AG04449 (cell line): ENCODE measurements around the gene C2orf80.

Experiments used
- CTCF ChIA-PET: fragments of 350-600 bp; formaldehyde crosslinking; extraction: SDS; loops from one replicate; lab custom pipeline; 2021; ENCODE audit warnings: antibody characterized with exemption; lab: Yijun Ruan, JAX
- POLR2A ChIA-PET: fragments of 400-600, 350-600 bp; formaldehyde crosslinking; extraction: SDS; loops from one replicate; lab custom pipeline; 2020; ENCODE audit warnings: antibody characterized with exemption, inconsistent platforms; lab: Yijun Ruan, JAX
- DNase-seq: peaks from one replicate; pipeline ENCODE4 v3.0.0-alpha.2; 2010; ENCODE audit warnings: low read depth, low spot score
- H3K4me3 ChIP-seq: 2 replicates; pipeline ENCODE4 v1.5.1; 2011; ENCODE audit warnings: low read depth, mild to moderate bottlenecking, control low read depth, low read length
- TF ChIP-seq, protein P1 (sequence below): IDR thresholded peaks from one replicate; pipeline ENCODE4 v1.5.1; 2011; ENCODE audit warnings: mild to moderate bottlenecking, moderate library complexity, low read length, control low read depth, inconsistent platforms; ENCODE audit not compliant: insufficient read depth; ENCODE audit errors: missing control alignments

C2orf80 gene

GRCh38 chr2:208175069-208175839, 14.6 kb downstream of the C2orf80 start:
- TF ChIP-seq, protein P1, sequence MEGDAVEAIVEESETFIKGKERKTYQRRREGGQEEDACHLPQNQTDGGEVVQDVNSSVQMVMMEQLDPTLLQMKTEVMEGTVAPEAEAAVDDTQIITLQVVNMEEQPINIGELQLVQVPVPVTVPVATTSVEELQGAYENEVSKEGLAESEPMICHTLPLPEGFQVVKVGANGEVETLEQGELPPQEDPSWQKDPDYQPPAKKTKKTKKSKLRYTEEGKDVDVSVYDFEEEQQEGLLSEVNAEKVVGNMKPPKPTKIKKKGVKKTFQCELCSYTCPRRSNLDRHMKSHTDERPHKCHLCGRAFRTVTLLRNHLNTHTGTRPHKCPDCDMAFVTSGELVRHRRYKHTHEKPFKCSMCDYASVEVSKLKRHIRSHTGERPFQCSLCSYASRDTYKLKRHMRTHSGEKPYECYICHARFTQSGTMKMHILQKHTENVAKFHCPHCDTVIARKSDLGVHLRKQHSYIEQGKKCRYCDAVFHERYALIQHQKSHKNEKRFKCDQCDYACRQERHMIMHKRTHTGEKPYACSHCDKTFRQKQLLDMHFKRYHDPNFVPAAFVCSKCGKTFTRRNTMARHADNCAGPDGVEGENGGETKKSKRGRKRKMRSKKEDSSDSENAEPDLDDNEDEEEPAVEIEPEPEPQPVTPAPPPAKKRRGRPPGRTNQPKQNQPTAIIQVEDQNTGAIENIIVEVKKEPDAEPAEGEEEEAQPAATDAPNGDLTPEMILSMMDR = peak; percentile 82
- ChIA-PET POLR2A (interaction anchor here (0.7 kb wide), 1 partner anchor 464 kb away, joined by 4 read pairs; the partner anchor contains the start of gene CCNYL1), CTCF (interaction anchor here (0.6 to 5.4 kb wide), 50 partner anchors 9 to 1912 kb away, joined by 3 to 48 read pairs (median 4); partner anchors contain the start of genes C2orf80, IDH1 and PIKFYVE)
- peak; percentile 17 for DNase-seq
- H3K4me3 ChIP-seq = no peak overlapping the region

DNA sequence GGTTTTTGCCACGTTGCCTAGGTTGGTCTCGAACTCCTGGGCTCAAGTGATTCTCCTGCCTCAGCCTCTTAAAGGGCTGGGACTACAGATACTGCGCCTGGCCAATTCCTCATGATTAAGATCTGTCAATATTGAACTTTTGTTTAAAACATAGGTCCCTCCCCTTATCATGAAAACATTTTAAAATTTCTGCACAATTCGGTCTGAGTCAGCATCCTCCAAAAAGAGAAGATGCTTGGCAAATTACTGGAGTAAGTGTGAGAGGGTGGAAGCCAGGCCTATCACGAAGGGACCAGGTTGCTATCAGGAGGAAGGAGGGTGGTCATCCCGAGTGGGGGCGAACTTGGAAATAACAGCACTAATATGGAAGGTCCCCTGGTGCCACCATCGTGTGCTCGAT, 15.7 kb downstream of the C2orf80 start:
- ChIA-PET CTCF (interaction anchor here (0.9 to 5.4 kb wide), 17 partner anchors 8 to 429 kb away, joined by 3 to 48 read pairs (median 6); partner anchors contain the start of genes C2orf80 and IDH1), POLR2A (no interaction called here)
- no peak overlapping the region for H3K4me3 ChIP-seq
- DNase-seq = no peak
- TF ChIP-seq, protein P1 = no peak

GRCh38 chr2:208172125-208172524, 17.7 kb downstream of the C2orf80 start:
- no peak for DNase-seq
- ChIA-PET CTCF (interaction anchor here (1.0 kb wide), 1 partner anchor 81 kb away, joined by 3 read pairs; no protein-coding TSS in a partner anchor), POLR2A (no interaction called here)
- no peak overlapping the region for H3K4me3 ChIP-seq
- TF ChIP-seq, protein P1 = no peak

DNA sequence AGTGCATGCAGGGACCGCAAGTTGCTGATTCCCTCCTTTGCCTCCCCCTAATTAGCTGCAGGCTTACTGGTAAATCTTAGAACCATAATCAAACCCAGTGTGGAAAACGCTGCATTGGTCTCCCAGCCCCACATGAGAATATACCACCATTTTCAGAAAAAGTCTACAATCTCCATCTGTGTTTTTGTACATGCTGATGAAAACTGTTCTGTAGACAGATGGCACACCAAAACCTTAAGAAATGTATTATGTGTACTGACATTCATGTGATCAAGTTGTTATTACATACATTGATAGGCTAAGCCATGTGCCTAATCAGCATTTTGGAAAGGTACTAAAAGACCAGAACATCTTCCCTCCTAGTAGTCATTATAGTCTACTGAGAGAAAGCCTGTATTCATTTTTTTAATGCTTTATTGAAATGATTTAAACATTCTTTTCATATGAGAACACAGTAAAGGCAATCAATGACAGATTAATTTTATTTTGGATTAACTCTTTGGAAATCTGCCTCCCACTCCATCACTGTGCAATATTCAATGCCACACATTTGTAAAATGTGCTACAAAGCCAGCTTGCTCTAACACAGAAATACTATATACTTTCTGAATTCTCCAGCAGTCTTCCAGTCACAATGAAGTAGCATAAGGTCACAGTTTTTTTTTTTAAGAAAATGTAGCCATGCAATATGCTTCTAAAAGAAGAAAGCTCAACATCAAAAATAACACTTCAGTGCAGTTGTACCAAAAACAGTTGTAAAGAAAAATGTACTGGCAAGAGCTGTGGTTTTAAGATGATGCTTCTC, 24.7 kb downstream of the C2orf80 start:
- no peak overlapping the region for H3K4me3 ChIP-seq
- TF ChIP-seq, protein P1 = no peak
- ChIA-PET CTCF (interaction anchor here (4.6 kb wide), 1 partner anchor 11 kb away, joined by 23 read pairs; no protein-coding TSS in a partner anchor), POLR2A (no interaction called here)
- DNase-seq = no peak

GRCh38 chr2:208163489-208163888, 26.3 kb downstream of the C2orf80 start, which contains the start of gene CRYGA:
Gene CRYGA (minus strand): TSS chr2:208163589. CDS start chr2:208163556, 33 bp downstream.
- ChIA-PET CTCF (interaction anchor here (1.6 kb wide), 1 partner anchor 8 kb away, joined by 3 read pairs; no protein-coding TSS in a partner anchor), POLR2A (no interaction called here)
- H3K4me3 ChIP-seq = no peak within 1 kb of the TSS
- no peak for DNase-seq
- TF ChIP-seq, protein P1 = no peak
